DMS53 treated with DMSO at 0.1 percent for 48 hours (cell line): ENCODE results near the gene TNXB.
"Not testable (repeated sequence)": the region's sequence is repeated elsewhere in the genome, so short reads cannot be mapped to it uniquely, and the experiment has no call there.

Experiments
- DNase-seq: peaks from one replicate; lab custom pipeline; 2025; ENCODE audit not compliant: unreplicated experiment; lab: John Stamatoyannopoulos, UW

TNXB gene

GRCh38 chr6:32068867-32069266 is 40.3 kb downstream of the TNXB start:
- DNase-seq, result no peak

GRCh38 chr6:32068315-32068714 is 40.8 kb downstream of the TNXB start:
- DNase-seq, result not testable (repeated sequence)

- DNase-seq, result not testable (repeated sequence)
Observed at GRCh38 chr6:32067521-32067920, 41.6 kb downstream of the TNXB start.

GRCh38 chr6:32064706-32065105 is 44.4 kb downstream of the TNXB start:
- DNase-seq, result no peak

- DNase-seq, result no peak
Observed at GRCh38 chr6:32060966-32061655, 48.0 kb downstream of the TNXB start.

GRCh38 chr6:32058511-32058963 is 50.6 kb downstream of the TNXB start:
- no peak for DNase-seq

GRCh38 chr6:32057966-32058365 is 51.2 kb downstream of the TNXB start:
- DNase-seq, result no peak

- DNase-seq, result no peak
Observed at GRCh38 chr6:32056254-32056653, 52.9 kb downstream of the TNXB start.

GRCh38 chr6:32055756-32056155 is 53.4 kb downstream of the TNXB start:
- DNase-seq, result not testable (repeated sequence)

GRCh38 chr6:32053314-32053713 is 55.8 kb downstream of the TNXB start:
- DNase-seq, result not testable (repeated sequence)

- not testable (repeated sequence) for DNase-seq
Observed at GRCh38 chr6:32052626-32053025, 56.5 kb downstream of the TNXB start.

GRCh38 chr6:32050562-32050961 is 58.6 kb downstream of the TNXB start:
- no peak for DNase-seq

- DNase-seq, result not testable (repeated sequence)
Observed at GRCh38 chr6:32049736-32050135, 59.4 kb downstream of the TNXB start.

GRCh38 chr6:32049149-32049548 is 60.0 kb downstream of the TNXB start:
- DNase-seq, result not testable (repeated sequence)

GRCh38 chr6:32047855-32048766 is 61.0 kb downstream of the TNXB start:
- DNase-seq, result peak; percentile 34

GRCh38 chr6:32047539-32047854 is 61.6 kb downstream of the TNXB start:
- DNase-seq, result no peak

- DNase-seq, result no peak
Observed at GRCh38 chr6:32047084-32047478, 62.1 kb downstream of the TNXB start.

GRCh38 chr6:32046450-32047083 is 62.6 kb downstream of the TNXB start:
- DNase-seq, result no peak

GRCh38 chr6:32045811-32046449 is 63.2 kb downstream of the TNXB start:
- no peak for DNase-seq

GRCh38 chr6:32044916-32045315 is 64.2 kb downstream of the TNXB start:
- not testable (repeated sequence) for DNase-seq
